Liver (tissue), 9 donors: ENCODE results near the gene COL4A3. TPM values are rescaled to one million over a fixed set of nuclear protein-coding genes. Genes with fewer than 3 reads are reported as not detected.
A peak's percentile ranks its signal among the peaks of the same experiment; 100 is the strongest.

Source experiments
- DNase-seq: peaks from one replicate; pipeline ENCODE4 v3.0.0-alpha.2; 2017; ENCODE audit warnings: low spot score
- H3K27ac ChIP-seq, 2 donors: one replicate each; pipeline ENCODE4 v1.7.0; 2013; ENCODE audit warnings: inconsistent platforms in 2 of 2, low read length in 2 of 2, control low read depth in 1 of 2, low read depth in 1 of 2, mild to moderate bottlenecking in 1 of 2
- H3K27me3 ChIP-seq, 4 donors: one replicate each; pipeline versions ENCODE4 v1.6.1 to v1.7.0; 2013; ENCODE audit warnings: low read length in 3 of 4, inconsistent platforms in 1 of 4, mild to moderate bottlenecking in 1 of 4, moderate library complexity in 1 of 4; ENCODE audit not compliant: control insufficient read depth in 4 of 4, insufficient read depth in 4 of 4
- H3K36me3 ChIP-seq, 4 donors: one replicate each; pipeline versions ENCODE4 v1.6.1 to v1.7.0; 2013; ENCODE audit warnings: low read length in 3 of 4, mild to moderate bottlenecking in 3 of 4, low read depth in 1 of 4, moderate library complexity in 1 of 4; ENCODE audit not compliant: control insufficient read depth in 4 of 4, insufficient read depth in 3 of 4
- H3K4me1 ChIP-seq, 4 donors: one replicate each; pipeline versions ENCODE4 v1.6.1 to v1.7.0; 2013; ENCODE audit warnings: low read length in 3 of 4, mild to moderate bottlenecking in 3 of 4, moderate library complexity in 1 of 4; ENCODE audit not compliant: control insufficient read depth in 4 of 4, insufficient read depth in 4 of 4
- H3K4me3 ChIP-seq, 3 donors: one replicate each; pipeline versions ENCODE4 v1.6.1 to v1.7.0; 2013; ENCODE audit warnings: low read length in 3 of 3, control low read depth in 1 of 3, low read depth in 1 of 3, mild to moderate bottlenecking in 1 of 3
- H3K9ac ChIP-seq, 2 donors: one replicate each; pipeline ENCODE4 v1.7.0; 2013; ENCODE audit warnings: low read length in 2 of 2, mild to moderate bottlenecking in 2 of 2, moderate library complexity in 2 of 2, control low read depth in 1 of 2, low read depth in 1 of 2
- H3K9me3 ChIP-seq, 4 donors: one replicate each; pipeline versions ENCODE4 v1.6.1 to v1.7.0; 2013; ENCODE audit warnings: low read length in 3 of 4; ENCODE audit not compliant: control insufficient read depth in 4 of 4
- ATF3 ChIP-seq: IDR thresholded peaks from 2 replicates; pipeline ENCODE4 v1.6.1; 2016; ENCODE audit warnings: antibody characterized with exemption
- CTCF ChIP-seq: fragments of 150-350 bp; IDR thresholded peaks from 2 replicates; pipeline ENCODE4 v1.5.1; 2017; ENCODE audit warnings: improper control_type of control experiment, low read depth, low read length; ENCODE audit not compliant: missing input control
- FOXA1 ChIP-seq: IDR thresholded peaks from 2 replicates; pipeline ENCODE4 v1.6.1; 2016; ENCODE audit warnings: antibody characterized with exemption
- FOXA2 ChIP-seq: IDR thresholded peaks from 2 replicates; pipeline ENCODE4 v1.6.1; 2016; ENCODE audit warnings: antibody characterized with exemption
- GABPA ChIP-seq, 2 donors: IDR thresholded peaks in 1 of 2; conservative IDR thresholded peaks in 1 of 2; 2 replicates each; pipeline ENCODE4 v1.6.1; 2016; ENCODE audit warnings: antibody characterized with exemption in 2 of 2, mild to moderate bottlenecking in 1 of 2, moderate library complexity in 1 of 2
- HNF4A ChIP-seq, 2 donors: conservative IDR thresholded peaks; 2 replicates each; pipeline ENCODE4 v1.6.1; 2016; ENCODE audit warnings: antibody characterized with exemption in 2 of 2, mild to moderate bottlenecking in 2 of 2
- JUND ChIP-seq, 2 donors: IDR thresholded peaks; 2 replicates each; pipeline ENCODE4 v1.6.1; 2016; ENCODE audit warnings: antibody characterized with exemption in 2 of 2
- NR2F2 ChIP-seq: IDR thresholded peaks from 2 replicates; pipeline ENCODE4 v1.6.1; 2016; ENCODE audit warnings: antibody characterized with exemption
- RAD21 ChIP-seq, 2 donors: IDR thresholded peaks; 2 replicates each; pipeline ENCODE4 v1.6.1; 2016; ENCODE audit warnings: antibody characterized with exemption in 2 of 2, mild to moderate bottlenecking in 2 of 2
- RXRA ChIP-seq, 2 donors: IDR thresholded peaks; 2 replicates each; pipeline ENCODE4 v1.6.1; 2017 to 2018; ENCODE audit warnings: antibody characterized with exemption in 2 of 2, mild to moderate bottlenecking in 1 of 2
- SP1 ChIP-seq: IDR thresholded peaks from 2 replicates; pipeline ENCODE4 v1.6.1; 2018; ENCODE audit warnings: antibody characterized with exemption, mild to moderate bottlenecking
- TAF1 ChIP-seq: conservative IDR thresholded peaks from 2 replicates; pipeline ENCODE4 v1.6.1; 2016; ENCODE audit warnings: antibody characterized with exemption, mild to moderate bottlenecking
- YY1 ChIP-seq: IDR thresholded peaks from 2 replicates; pipeline ENCODE4 v1.6.1; 2016; ENCODE audit warnings: antibody characterized with exemption, mild to moderate bottlenecking
- WGBS: extraction: QIAGEN DNeasy Blood & Tissue Kit; methylation state at CpG from one replicate; pipeline ENCODE4 v1.1.7; 2013; 5-methylcytosine and 5-hydroxymethylcytosine counted together
- polyA plus RNA-seq, 2 donors: library from polyadenylated mRNA; stranded (reverse) in 1 of 2; unstranded in 1 of 2; fragments of 200-250 nt in 1 of 2; fragments of >200 nt in 1 of 2; fragmentation: Nextera tagmentation in 1 of 2; extraction: Ambion mirVana in 1 of 2; gene quantifications; one replicate each; pipeline versions ENCODE4 v1.2.1 to v1.2.3, GENCODE V29; 2013 to 2015
- total RNA-seq, 2 donors: library from RNA; depleted of rRNA; stranded (reverse); fragments of >200 nt; gene quantifications; one replicate each; pipeline ENCODE4 v1.2.3, GENCODE V29; 2014
- TF ChIP-seq, protein P1 (sequence below): IDR thresholded peaks from 2 replicates; pipeline ENCODE4 v1.6.1; 2016; ENCODE audit warnings: antibody characterized with exemption, mild to moderate bottlenecking
- TF ChIP-seq, protein P2 (sequence below): IDR thresholded peaks from 2 replicates; pipeline ENCODE4 v1.6.1; 2016; ENCODE audit warnings: antibody characterized with exemption
- donor health status: healthy.
- donor health status: healthy.
- donor health status: healthy.
- donor health status: healthy.
- donor health status: healthy.

Gene COL4A3
- total and polyA plus RNA-seq, 4 donors = 0.05 to 2.3 (median 0.35) TPM

DNA sequence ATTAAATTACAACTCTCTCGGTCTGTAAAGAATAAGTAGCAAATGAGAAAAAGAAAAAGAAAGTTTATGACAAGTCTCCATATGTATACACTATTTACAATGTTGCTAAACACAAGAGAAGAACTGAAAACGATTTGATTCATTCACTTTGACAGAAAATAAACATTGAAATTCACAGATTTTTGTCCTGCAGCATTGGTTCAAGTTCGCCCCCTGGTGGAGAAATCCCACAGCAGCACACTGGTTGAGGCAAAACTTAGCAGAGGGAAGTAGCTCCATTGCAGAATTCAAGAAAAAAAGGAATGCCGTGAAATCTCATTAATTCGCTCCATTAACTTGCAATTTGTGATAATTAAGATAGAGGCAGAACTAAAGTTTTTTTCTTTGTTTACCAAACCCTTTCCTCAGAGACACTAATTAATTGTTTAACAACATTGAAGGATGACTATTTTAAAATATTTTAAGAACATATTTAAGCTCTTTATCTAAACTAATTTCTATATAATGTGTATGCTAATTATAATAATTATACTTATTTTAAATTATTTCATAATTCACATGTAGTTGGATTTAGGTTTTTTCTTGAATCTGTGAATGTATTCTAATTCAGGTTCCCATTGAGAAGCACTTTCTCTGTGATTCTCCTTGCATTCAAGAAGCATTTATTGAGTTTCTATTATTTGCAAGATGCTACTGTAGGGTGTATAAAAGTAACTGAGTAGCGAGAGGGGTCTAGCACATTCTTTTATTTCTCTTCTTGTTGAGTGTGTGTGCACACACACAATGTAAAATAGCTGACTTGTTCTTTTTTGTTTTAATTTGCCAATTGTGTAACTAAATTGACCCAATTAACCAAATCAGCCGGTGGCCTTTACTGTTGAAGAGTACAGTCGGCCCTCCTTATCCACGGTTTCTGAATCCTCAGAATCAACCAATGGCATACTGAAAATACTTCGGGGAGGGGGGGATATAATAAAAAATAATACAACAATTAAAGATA, 74.1 kb downstream of the COL4A3 start:
- H3K27me3 ChIP-seq = no peaks in the 10 kb centered on the region
- peak; percentile 75 for DNase-seq
- no peak overlapping the region for H3K4me3 ChIP-seq
- TF ChIP-seq FOXA2 = peak; percentile 16
- no peak for TF ChIP-seq TAF1
- TF ChIP-seq HNF4A (conservative IDR thresholded peaks at IDR 0.05) = no peak
- TF ChIP-seq, protein P1, sequence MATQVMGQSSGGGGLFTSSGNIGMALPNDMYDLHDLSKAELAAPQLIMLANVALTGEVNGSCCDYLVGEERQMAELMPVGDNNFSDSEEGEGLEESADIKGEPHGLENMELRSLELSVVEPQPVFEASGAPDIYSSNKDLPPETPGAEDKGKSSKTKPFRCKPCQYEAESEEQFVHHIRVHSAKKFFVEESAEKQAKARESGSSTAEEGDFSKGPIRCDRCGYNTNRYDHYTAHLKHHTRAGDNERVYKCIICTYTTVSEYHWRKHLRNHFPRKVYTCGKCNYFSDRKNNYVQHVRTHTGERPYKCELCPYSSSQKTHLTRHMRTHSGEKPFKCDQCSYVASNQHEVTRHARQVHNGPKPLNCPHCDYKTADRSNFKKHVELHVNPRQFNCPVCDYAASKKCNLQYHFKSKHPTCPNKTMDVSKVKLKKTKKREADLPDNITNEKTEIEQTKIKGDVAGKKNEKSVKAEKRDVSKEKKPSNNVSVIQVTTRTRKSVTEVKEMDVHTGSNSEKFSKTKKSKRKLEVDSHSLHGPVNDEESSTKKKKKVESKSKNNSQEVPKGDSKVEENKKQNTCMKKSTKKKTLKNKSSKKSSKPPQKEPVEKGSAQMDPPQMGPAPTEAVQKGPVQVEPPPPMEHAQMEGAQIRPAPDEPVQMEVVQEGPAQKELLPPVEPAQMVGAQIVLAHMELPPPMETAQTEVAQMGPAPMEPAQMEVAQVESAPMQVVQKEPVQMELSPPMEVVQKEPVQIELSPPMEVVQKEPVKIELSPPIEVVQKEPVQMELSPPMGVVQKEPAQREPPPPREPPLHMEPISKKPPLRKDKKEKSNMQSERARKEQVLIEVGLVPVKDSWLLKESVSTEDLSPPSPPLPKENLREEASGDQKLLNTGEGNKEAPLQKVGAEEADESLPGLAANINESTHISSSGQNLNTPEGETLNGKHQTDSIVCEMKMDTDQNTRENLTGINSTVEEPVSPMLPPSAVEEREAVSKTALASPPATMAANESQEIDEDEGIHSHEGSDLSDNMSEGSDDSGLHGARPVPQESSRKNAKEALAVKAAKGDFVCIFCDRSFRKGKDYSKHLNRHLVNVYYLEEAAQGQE = no peak
- peak; percentile 94 to 95 for TF ChIP-seq RAD21 (IDR thresholded peaks at IDR 0.05)
- peak; percentile 96 for TF ChIP-seq CTCF
- TF ChIP-seq RXRA (IDR thresholded peaks at IDR 0.05) = peak in 1 of 2 donors; percentile 8
- no peak for TF ChIP-seq YY1
- peaks cover 0 to 6% (median 4%) of the 10 kb centered on the region in 4 donors for H3K4me1 ChIP-seq
- no peaks in the 10 kb centered on the region for H3K36me3 ChIP-seq
- H3K9ac ChIP-seq = no peak overlapping the region
- 24% methylated on average over 10 of the region's 10 CpGs for WGBS
- H3K9me3 ChIP-seq = no peaks in the 10 kb centered on the region
- no peak overlapping the region for H3K27ac ChIP-seq

- no peaks in the 10 kb centered on the region for H3K36me3 ChIP-seq
- H3K9me3 ChIP-seq = no peaks in the 10 kb centered on the region
- no peak overlapping the region for H3K9ac ChIP-seq
- WGBS = 75% methylated on average over 2 of the region's 2 CpGs
- no peaks in the 10 kb centered on the region for H3K27me3 ChIP-seq
- H3K27ac ChIP-seq = no peak overlapping the region
- H3K4me1 ChIP-seq = peaks cover 0 to 6% (median 4%) of the 10 kb centered on the region in 4 donors
- no peak overlapping the region for H3K4me3 ChIP-seq
- DNase-seq = no peak
- TF ChIP-seq TAF1 (no peak), FOXA1 (no peak), JUND (IDR thresholded peaks at IDR 0.05) (no peak), ATF3 (no peak), CTCF (no peak), HNF4A (conservative IDR thresholded peaks at IDR 0.05) (no peak), SP1 (no peak), RAD21 (IDR thresholded peaks at IDR 0.05) (no peak), FOXA2 (no peak), RXRA (IDR thresholded peaks at IDR 0.05) (no peak), GABPA (IDR thresholded peaks at IDR 0.05 in 1 of 2, conservative IDR thresholded peaks at IDR 0.05 in 1 of 2) (no peak), NR2F2 (no peak)
- TF ChIP-seq, protein P1 = no peak
- TF ChIP-seq, protein P2, sequence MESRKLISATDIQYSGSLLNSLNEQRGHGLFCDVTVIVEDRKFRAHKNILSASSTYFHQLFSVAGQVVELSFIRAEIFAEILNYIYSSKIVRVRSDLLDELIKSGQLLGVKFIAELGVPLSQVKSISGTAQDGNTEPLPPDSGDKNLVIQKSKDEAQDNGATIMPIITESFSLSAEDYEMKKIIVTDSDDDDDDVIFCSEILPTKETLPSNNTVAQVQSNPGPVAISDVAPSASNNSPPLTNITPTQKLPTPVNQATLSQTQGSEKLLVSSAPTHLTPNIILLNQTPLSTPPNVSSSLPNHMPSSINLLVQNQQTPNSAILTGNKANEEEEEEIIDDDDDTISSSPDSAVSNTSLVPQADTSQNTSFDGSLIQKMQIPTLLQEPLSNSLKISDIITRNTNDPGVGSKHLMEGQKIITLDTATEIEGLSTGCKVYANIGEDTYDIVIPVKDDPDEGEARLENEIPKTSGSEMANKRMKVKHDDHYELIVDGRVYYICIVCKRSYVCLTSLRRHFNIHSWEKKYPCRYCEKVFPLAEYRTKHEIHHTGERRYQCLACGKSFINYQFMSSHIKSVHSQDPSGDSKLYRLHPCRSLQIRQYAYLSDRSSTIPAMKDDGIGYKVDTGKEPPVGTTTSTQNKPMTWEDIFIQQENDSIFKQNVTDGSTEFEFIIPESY = no peak
These were observed 76.6 kb downstream of the COL4A3 start for GRCh38 chr2:227241005-227241404.
